KBM-7 (cell line): ENCODE data around the gene NELL1.

Experiments used
- DNase-seq: peaks from one replicate; pipeline ENCODE4 v3.0.0-alpha.2; 2015
- in situ Hi-C: fragments of 300-500 bp; cut with MboI; formaldehyde crosslinking; loops from 2 replicates; pipeline ENCODE4 v1.14.3; 2020; ENCODE audit warnings: low sequenced_read_pairs, low pct_unique_long_range_greater_than_20kb, mixed read lengths

The NELL1 gene

DNA sequence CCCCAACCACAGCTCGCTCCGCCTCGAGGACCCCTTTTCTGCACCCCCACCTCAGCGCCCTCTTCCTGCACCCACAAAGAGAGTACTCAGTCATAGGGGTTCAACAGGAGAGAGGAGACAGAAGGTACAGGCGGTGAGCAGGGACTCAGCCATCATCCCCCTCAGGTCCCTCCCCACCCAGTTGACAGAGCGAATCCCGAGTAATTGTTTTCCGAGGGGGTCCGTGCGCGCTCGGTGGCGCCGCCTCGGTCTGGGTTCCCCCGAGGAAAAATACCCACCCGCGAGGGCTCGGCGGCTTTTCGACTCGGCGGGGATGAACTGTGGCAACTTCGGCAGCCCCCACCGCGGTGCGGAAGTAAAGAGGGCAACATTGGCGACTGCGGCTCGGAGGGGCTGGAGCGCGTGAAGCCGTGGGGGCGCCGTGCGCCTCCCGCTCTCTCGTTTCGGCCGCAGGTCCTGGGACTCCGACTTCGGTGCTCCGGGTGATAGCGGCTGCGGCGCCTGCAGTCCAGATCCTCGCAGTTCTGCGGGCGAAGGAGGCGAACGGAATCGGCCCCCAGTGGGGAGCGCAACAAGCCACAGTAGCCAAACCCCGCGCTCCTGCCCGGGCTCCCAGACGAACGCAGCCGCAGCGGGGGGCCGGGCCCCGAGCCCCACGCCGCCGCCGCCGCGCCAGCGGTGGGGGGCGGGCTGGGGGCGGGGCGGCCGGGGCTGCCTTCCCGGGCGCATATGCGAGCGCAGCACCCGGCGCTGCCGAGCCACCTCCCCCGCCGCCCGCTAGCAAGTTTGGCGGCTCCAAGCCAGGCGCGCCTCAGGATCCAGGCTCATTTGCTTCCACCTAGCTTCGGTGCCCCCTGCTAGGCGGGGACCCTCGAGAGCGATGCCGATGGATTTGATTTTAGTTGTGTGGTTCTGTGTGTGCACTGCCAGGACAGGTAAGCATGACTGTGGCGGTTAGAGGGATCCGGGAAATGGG, at the start of gene NELL1:
Gene NELL1 (plus strand): TSS at position 743 of the 976 bp plus-strand sequence.
- in situ Hi-C loops: no loop called here
- DNase-seq: no peak

DNA sequence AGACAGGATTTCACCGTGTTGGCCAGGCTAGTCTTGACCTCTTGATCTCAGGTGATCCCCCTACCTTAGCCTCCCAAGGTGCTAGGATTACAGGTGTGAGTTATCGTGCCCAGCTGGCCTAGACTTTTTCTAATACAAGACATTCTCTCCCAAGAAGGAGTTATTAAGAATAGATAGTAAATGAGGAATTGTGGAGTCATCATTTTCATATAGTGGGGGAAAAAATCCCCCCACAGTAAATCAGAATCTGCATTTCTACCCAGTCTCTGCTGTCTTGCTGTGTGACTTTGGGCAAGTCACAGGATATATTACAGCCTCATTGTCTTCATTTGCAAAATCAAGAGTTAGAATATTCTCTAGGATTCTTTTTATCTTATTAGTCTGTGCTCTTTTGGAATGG, 48.4 kb upstream of the NELL1 start:
- in situ Hi-C loops: loop anchor here (25.0 kb wide), 1 partner anchor 234 kb away; the partner anchor contains the start of gene PRMT3

DNA sequence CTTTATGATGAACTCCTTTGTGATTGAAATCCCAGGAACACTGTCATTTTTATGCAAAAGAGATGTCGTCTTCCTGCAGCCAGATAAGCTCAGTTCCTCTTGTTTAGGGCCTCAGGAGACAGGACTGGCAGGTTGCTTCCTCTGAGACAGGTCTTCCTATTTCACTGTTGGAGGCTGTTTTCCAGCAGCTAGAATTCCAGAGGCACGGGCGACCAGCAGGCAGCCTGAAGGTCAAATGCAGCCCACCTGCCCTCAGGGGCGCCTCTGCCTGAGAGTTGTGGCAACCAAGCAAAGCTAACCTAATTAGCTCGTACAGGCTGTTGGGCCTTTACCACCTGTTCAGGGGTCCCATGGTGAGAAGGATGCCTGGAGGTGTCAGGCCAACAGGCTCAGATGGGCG, 47.7 kb upstream of the NELL1 start:
- no peak for DNase-seq
- in situ Hi-C loops: loop anchor here (25.0 kb wide), 1 partner anchor 234 kb away; the partner anchor contains the start of gene PRMT3

More for the DNA sequence above, 48.4 kb upstream of the NELL1 start:
- DNase-seq: no peak

DNA sequence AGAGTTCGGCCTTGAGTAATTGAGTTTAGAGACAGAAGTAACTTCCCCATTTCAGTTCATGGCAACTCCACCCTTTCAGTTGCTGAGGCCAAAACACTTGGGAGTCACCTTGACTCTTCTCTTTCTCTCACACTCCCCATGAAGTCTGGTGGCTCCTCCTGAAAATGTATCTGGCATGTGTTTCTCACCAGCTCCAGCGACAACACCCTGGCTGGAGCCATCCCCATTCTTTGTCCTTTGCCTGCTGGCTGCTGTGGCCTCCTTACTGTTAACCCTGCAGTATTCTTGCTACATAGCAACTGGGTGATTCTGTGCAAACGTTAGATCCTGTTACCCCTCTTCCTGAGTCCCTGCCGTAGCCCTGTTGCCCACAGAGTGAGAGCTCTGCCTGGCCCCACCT, 46.1 kb upstream of the NELL1 start:
- DNase-seq: no peak
- in situ Hi-C loops: loop anchor here (25.0 kb wide), 1 partner anchor 236 kb away; the partner anchor contains the start of gene PRMT3

DNA sequence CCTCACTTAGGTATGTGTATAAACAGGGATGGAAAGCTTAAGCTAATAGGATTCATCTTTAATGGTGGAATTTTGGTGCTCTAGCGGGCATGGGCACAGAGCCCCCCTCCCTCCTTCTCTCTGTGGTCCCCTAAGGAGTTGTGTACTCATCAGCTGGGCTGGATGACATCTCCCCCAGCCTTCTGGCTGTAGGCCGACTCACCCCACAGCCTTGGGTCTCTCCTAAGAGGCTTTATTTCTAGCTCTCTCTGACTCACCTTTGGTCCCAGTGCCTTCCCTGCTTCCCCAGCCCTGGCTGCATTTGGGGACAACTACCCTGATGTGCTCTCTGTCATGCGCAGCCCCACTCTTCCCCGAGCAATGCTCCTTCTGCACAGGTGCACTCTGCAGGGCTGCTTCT, 43.1 kb upstream of the NELL1 start:
- in situ Hi-C loops: no loop called here
- DNase-seq: no peak

DNA sequence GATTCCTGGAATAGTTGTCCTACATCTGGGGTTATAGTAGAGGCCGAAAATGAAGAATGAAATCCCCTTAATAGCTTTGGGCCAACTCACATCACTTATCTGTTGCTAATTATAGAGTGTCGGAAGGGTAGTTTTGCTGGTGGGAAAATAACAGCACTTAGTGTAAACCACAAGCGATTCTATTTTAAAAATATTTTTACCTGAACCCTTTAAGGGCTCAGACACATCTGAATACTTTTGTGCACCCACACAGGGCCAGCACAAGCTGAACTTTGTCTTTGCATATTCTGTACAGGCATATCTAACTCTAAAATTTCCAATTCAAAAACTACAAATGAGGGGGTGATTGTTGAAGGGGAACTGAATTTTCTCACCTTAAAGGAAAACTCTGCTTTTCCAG, 42.4 kb upstream of the NELL1 start:
- DNase-seq: no peak
- in situ Hi-C loops: no loop called here

DNA sequence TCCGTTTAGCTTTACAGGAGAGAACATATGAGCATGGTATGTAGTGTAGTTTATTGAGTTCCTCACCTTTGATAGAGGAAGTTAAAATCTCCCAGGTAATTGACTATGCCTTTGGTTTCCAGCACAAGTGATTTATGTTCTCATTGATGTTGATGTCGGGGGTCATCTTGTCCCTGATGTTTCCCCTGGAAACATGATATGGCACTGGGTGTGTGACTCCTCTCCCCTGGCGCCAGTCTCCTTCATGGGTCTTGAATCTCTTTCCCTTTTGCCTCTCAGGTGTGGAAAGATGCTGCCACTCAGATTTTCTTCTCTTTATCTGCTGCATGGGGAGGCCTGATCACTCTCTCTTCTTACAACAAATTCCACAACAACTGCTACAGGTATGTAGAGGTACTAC, 41.7 kb upstream of the NELL1 start:
- DNase-seq: no peak
- in situ Hi-C loops: no loop called here

DNA sequence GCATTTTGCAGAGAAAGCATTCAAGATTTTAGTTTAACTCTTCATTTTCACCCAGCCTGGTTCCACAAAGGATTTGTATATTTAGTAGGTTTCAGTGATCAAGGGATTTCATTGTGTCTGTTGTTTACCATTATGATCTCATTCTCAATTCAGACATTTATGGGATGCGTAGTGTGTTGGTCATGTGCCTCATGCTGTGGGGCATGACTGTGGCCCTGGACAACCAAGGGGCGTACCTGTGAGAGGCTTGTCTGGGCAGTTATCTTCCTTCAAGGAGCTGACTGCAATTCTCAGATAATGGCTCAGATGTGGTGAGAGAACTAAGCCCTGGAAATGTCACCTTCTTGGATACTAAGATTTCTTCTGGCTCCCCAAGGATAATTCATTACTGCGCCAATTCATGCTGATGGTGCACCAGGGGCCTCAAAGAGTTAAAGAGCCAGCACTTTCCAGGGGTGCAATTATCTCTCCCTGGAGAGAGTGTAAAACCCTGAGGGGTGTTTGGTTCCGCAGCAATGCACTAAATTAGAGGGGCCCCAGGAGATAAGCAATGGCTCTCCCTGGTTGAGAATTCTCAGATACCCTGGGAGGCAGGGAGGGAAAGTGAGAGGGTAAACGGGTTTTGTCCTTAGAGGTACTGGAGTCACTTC, 37.7 kb upstream of the NELL1 start:
- no peak for DNase-seq
- in situ Hi-C loops: no loop called here

DNA sequence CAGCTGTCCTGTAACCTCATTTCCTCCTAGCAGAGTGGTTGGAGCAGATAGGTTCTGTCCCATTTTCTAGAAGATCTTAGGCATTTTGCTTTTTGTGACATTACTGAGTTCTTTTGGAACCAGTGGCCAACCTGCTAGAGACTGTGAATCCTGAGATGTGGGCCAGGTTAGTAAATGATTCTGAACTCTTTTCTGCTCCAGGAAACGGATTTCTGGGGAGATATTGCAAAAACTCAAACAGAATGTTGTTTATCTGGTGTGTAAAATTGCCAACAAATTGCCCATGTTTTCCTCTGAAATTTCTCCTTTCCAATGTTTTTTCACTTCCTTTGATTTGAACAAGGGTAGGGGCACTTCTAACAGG, 37.2 kb upstream of the NELL1 start:
- in situ Hi-C loops: no loop called here
- no peak for DNase-seq

DNA sequence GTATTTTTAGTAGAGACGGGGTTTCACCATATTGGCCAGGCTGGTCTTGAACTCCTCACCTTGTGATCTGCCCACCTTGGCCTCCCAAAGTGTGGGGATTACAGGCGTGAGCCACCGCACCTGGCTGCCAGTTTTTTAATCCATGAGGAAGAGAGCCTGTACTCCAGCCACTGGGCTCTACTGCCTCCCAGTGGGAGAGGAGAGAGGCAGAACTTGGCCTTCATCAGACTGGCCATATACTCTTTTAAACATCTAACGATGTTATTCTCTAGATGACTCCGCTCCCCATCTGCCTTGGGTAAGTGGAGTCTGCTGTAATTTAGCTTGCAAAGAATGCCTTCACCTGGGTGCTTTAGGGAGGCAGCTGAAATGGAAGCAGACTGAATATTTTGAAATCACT, 35.3 kb upstream of the NELL1 start:
- no peak for DNase-seq
- in situ Hi-C loops: no loop called here

DNA sequence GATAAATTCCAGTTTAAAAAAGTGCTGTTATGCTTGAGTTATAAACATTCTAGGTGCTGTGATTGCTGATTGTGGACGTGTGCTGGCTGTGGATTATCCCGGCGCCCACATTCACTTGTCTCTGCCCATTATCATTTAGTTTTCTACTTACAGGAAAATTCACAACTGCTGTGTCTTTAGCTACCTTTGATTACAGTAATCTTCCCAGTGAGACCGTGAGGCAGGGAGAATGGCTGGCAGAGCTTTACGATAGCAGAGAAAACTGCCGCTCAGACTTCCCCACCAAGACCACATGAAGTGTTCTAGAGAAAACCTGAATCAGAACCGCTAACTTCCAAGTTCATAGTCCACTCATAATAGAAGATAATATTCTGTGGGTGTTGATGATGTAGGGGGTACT, 34.6 kb upstream of the NELL1 start:
- in situ Hi-C loops: no loop called here
- no peak for DNase-seq

DNA sequence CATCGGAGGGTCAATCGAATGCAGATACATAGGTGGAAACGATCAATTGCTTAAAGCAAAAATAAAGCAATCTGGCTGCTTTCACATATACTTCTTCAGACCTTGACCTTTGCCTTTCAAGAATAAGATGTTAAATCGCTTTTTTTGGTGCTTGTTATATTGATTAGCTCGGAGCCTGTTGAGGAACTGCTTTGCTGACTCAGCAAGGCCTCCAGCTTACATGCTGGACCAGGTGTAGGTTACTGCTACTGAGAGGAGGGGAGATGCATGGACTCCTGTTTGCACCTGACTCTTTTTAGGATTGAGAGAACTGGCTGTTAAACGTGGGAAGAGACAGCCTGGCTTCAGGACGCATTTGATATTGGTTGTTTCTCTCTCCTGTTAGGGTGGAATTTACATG, 31.3 kb upstream of the NELL1 start:
- in situ Hi-C loops: no loop called here
- no peak for DNase-seq

DNA sequence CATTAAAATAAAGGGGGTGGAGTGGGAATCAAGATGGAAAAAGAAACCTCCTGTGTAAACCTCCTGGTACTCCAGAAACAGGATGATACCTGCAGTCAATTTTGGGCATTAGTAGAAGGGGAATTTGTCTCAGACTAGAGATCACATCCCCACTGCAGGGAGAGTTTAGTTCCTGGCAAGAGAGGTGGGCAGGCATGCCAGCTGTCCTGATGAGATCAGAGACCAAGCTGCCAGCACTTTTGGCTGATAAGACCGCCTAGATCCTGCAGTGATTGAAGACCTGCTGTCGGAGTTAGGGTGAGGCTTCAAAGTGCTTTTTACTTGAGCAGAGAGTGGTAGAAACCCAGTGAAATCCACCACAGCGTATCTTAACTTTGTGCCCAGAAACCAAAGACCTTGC, 29.7 kb upstream of the NELL1 start:
- in situ Hi-C loops: no loop called here
- no peak for DNase-seq

DNA sequence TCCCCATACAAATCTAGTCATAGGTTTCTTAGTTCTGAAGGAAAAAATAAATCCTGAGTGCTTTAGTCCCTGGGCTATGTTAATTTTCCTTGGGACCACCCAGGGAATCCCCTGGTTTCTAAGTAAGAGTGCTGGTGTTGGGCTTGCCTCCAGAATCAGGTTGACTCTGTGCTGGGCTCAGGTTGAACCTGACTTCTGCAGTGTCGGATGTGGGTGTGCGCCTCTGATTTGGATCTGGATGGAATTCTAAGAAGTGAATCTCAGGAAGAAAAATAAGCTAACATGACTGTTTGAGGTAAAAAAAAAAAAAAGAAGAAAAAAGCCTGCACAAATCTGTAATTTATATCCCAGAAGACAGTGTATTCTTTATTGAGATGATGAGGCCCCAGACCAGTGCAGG, 29.0 kb upstream of the NELL1 start:
- in situ Hi-C loops: no loop called here

DNA sequence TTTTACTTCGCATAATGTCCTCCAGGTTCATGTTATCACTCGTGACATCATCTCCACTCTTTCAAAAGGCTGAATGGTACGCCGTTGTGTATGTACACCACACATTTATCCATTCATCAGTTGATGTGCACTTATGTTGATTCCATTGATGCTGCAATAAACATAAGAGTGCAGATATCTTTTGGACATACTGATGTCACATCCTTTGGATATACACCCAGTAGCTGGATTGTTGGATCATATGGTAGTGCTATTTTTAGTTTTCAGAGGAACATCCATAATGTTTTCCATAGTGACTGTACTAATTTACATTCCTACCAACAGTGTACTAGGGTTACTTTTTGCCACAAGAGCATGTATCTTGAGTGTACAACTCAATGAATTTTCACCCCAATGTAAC, 25.0 kb upstream of the NELL1 start:
- DNase-seq: no peak
- in situ Hi-C loops: no loop called here

More for the DNA sequence above, 29.0 kb upstream of the NELL1 start:
- no peak for DNase-seq

DNA sequence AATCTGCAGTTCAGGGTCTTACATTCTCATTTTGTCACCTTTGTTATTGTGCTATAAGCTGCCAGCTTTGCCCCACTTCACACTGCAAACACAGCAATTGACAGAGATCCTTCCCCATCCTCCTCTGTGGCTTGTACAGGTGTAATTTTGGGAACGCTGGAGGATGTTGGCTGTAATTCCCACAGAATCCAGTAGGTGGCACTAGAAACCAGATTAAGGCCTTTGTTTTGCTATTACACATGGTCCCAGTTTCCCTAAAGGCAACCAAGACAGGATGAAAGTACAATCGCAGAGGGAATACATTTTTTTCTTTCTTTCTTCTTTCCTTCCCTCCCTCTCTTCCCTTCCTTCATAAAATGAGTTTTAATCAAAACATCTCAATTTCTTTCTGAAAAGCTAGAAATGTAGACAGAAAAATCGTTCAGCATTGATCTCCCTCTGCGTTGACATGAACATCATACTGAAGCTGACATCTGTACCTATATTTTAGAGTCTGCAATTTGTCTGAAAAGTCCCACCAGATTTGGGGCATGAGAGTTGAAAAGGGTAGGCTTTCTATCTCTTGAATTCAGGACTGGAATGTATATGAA, 21.3 kb upstream of the NELL1 start:
- in situ Hi-C loops: no loop called here
- peak; percentile 73 for DNase-seq

DNA sequence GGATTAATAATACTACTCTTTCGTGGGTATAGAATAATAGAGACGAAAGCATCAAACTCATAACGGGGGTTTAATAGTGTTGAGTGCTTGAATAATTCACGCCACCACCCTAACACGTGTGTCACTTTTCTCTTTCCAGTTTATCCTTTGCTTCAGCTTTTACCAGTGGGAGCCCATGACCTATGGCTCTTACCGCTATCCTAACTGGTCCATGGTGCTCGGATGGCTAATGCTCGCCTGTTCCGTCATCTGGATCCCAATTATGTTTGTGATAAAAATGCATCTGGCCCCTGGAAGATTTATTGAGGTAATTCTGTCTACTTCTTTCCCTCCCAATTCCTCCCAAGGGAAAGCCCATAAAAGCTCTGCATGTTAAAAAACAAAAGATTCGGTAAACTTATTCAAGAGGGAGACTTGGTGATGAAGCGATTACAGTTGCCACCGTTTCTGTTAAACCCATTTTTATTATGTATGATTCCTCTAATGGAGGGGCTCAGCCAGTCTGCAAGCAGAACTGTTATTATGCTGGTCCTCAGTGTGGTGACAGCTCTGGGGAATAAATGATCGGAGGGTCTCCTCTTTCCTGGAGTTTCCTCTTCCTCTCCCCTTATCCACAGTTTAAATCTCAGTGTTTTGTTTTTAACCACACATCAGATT, 17.1 kb upstream of the NELL1 start:
- DNase-seq: no peak
- in situ Hi-C loops: no loop called here

DNA sequence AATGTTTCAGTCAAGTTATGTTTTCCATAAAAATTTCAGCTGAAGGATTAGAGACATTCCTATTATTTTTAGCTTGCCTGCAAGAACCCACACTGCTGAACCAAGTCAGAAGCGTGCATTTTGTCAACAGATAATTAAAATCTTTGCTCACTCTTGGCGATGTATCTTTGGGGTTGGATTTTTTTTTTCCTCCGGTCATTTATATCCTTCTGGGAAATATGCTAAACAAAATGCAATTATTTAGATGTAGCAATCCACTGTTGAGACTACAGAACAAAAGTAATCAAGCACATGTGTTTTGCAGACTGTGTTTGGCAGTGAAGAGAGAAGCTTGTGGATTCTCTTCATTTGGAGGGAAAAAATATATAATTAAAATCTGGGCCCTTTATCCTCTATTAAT, 15.3 kb upstream of the NELL1 start:
- in situ Hi-C loops: no loop called here
- no peak for DNase-seq

DNA sequence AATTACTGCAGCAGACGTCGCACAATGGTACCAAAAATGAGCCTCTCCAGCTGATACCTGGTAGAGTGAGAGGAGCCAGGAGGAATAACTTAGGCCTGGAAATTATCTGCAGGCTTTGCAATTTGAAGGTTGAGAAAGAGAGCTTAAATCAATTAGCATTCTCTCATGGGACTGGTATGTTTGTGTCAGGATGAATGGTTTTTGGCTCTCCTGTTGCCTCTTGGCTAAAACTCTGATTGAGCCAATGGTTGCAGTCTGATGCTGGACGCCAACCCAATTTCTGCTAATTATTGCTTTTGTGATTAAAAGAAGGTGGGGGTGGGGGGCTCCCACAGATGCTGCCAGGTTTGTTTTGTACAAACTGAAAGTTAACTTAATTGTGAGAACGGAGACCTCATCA, 12.5 kb upstream of the NELL1 start:
- DNase-seq: no peak
- in situ Hi-C loops: no loop called here

DNA sequence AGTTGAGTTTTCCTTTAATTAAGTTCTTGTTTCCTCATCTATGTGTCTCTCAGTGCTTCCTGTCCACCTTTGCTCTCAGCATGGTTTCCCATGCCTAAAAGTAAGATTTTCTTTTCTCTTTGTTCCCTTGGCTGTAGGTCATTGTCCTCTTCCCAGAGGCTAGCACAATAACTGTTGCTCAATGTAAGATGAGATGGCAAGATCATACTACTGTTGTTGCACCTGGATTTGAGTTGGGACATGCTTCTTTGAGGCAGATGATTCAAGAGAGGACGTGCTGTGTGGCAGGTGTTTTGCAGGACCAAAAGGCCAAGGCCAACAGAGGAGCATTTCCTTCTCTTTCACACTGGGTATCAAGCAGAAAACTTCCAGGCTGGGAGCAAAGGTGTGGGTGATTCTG, 11.3 kb upstream of the NELL1 start:
- no peak for DNase-seq
- in situ Hi-C loops: no loop called here
